OCI-LY7 (cell line): ENCODE measurements around the gene PPP1R12C.

Experiments
- EZH2phosphoT487 ChIP-seq: fragments of 200-600 bp; sonication (generic); IDR thresholded peaks from 2 replicates; pipeline ENCODE4 v1.6.1; 2018; ENCODE audit warnings: low read depth, borderline replicate concordance, mild to moderate bottlenecking, mixed run types, antibody characterized with exemption, low read length, moderate library complexity, mixed read lengths
- TF ChIP-seq, protein P1 (sequence below): fragments of 200-600 bp; sonication (generic); conservative IDR thresholded peaks from 2 replicates; pipeline ENCODE4 v1.5.1; 2014; ENCODE audit warnings: mild to moderate bottlenecking, antibody characterized with exemption, low read length, moderate library complexity, mixed read lengths

DNA sequence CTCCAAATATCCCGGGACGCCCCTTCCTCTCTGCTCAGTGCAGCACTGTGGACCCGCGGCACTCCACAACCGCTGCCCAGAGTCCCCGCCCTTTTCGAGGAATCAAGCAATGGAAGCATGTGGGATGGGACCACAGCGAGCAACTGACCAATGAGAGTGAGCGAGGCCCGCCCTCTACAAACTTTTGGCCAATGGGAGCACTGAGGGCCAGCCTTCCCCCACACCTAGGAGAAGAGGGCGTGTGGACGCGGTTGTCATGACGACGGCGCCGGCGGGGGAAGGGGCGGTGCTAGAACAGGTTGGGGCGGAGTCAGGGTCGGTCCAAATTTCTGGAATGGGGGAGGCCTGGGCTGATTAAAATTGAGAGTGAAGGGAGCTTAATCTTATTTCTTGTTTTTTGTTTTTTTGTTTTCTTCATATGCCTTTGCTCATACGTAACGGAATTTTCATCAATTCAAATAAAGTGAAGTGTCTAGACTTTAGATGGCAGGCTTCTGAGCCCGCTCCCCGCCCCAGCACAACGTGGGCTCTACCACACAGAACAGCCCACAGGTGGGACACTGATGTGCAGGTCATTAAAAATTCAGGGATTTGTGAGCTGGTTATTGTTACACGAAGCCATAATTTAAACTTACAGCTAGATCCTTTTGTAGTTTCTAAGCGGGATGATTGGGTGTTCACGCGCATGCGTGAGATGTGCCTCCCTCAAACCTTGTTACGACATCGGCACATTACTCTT is 49.3 kb upstream of the PPP1R12C start, which contains the start of gene DNAAF3:
- TF ChIP-seq, protein P1, sequence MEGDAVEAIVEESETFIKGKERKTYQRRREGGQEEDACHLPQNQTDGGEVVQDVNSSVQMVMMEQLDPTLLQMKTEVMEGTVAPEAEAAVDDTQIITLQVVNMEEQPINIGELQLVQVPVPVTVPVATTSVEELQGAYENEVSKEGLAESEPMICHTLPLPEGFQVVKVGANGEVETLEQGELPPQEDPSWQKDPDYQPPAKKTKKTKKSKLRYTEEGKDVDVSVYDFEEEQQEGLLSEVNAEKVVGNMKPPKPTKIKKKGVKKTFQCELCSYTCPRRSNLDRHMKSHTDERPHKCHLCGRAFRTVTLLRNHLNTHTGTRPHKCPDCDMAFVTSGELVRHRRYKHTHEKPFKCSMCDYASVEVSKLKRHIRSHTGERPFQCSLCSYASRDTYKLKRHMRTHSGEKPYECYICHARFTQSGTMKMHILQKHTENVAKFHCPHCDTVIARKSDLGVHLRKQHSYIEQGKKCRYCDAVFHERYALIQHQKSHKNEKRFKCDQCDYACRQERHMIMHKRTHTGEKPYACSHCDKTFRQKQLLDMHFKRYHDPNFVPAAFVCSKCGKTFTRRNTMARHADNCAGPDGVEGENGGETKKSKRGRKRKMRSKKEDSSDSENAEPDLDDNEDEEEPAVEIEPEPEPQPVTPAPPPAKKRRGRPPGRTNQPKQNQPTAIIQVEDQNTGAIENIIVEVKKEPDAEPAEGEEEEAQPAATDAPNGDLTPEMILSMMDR = no peak
- TF ChIP-seq EZH2phosphoT487 = no peak
